Measurements from ENCODE around the gene EIF4E2.

DNA sequence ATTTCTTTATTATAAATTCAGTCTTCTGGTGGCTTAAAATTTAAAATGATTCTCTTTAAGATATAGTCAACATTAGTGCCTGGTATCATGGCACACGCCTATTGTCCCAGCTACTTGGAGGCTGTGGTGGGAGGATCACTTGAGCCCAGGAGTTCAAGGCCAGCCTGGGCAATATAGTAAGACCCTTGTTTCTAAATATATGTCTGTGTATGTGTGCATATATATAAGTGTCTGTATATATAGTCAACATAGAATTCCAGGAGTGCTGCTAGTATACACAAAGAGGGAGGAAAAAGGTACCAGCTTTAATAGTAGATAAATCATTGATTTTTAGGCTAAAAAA lies 24.9 kb downstream of the EIF4E2 start:
- TF ChIP-seq, protein P1, sequence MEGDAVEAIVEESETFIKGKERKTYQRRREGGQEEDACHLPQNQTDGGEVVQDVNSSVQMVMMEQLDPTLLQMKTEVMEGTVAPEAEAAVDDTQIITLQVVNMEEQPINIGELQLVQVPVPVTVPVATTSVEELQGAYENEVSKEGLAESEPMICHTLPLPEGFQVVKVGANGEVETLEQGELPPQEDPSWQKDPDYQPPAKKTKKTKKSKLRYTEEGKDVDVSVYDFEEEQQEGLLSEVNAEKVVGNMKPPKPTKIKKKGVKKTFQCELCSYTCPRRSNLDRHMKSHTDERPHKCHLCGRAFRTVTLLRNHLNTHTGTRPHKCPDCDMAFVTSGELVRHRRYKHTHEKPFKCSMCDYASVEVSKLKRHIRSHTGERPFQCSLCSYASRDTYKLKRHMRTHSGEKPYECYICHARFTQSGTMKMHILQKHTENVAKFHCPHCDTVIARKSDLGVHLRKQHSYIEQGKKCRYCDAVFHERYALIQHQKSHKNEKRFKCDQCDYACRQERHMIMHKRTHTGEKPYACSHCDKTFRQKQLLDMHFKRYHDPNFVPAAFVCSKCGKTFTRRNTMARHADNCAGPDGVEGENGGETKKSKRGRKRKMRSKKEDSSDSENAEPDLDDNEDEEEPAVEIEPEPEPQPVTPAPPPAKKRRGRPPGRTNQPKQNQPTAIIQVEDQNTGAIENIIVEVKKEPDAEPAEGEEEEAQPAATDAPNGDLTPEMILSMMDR (conservative IDR thresholded peaks at IDR 0.05 in 1 of 2, IDR thresholded peaks at IDR 0.05 in 1 of 2; ENCODE audit: extremely low read depth in 1 of 2, insufficient read depth in 1 of 2, low read depth in 1 of 2, low read length in 2 of 2), result no peak
- TF ChIP-seq EZH2 (IDR thresholded peaks at IDR 0.05; ENCODE audit: borderline replicate concordance, low read length), result no peak

All from mammary epithelial cell (primary cell).